Measurements from ENCODE around the gene IQGAP1.
"Not testable (repeated sequence)": the region's sequence is repeated elsewhere in the genome, so short reads cannot be mapped to it uniquely, and the experiment has no call there.

The IQGAP1 gene

DNA sequence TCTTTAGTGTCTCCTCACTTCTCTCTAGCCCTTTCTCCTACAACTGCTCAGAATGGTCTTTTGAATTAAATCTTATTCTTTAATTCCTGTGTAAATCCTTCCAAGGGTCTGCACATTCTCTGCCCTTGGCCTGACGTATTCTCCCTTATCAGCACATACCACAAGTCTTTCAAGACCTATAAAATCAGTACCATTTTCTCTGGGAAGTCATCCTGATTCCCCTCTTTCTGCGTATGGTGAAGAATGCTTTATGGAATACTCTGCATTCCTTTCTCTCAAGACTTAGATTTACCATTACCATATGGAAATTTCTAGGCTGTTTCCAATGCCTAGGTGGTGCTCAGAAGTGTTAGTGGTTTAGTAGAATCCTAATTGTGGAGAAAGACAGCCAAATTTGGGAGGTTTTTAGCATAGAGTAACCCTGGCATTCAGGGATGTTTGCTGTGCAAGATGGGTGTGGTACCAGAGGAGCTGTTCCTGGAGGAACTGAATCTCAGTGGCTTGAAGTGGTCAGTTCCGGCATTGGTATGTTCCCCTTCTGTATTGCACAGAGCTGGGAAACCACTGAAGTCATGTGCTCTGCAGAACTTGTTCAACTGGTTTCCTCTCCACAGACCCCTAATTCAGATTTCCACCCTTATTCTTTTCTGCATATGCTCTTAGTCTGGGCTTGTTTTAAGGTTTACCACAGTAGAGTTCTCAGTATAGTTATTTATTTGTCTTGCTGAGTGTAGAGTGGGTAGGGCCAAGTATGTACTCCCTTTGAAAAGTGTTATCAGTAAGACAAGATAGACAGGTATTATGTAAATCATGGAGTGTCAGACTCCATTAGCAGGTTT, 24.5 kb downstream of the IQGAP1 start:
- DNase-seq = no peak

DNA sequence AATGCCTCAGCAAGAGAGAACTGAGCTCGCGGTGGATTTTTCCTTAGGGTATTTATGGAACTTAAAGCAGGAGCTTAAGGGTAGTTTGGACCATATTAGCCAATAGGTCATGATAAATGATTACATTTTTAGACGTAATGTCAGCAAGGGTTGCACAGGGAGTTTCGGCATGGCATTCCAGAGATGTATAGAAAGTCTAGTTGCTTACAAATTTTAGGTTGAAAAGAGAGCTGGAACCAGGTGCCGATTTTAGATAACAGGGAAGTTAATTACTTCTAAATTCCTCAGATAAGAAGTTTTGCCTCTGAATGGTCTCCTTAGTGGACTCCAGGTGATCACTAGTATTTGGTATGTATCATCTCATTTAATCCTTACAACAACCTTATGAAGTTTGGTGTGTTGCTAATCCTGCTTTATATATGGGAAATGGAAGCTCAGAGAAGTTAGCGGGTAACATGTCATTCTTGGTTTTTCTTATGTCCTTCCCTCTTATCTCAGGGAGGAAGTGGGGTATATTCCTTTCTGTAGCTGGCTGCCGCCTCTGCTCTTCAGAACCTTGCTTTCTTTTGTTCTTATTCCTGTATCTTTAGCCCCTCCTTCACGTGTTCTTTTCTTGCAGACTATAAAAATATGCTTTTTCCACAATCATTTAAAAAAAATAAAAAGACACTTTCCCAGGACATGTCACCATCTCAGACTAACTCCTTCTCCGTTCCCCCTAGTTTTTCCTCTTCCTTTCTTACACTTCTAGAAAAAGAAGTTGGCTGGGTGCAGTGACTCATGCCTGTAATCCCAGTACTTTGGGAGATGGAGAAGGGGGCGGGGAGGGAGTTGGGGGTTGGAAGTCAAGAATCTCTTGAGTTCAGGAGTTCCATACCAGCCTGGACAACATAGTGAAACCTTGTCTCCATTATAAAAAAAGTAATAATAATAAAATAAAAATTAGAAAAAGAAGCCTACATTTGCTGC, 25.7 kb downstream of the IQGAP1 start:
- no peak for DNase-seq

DNA sequence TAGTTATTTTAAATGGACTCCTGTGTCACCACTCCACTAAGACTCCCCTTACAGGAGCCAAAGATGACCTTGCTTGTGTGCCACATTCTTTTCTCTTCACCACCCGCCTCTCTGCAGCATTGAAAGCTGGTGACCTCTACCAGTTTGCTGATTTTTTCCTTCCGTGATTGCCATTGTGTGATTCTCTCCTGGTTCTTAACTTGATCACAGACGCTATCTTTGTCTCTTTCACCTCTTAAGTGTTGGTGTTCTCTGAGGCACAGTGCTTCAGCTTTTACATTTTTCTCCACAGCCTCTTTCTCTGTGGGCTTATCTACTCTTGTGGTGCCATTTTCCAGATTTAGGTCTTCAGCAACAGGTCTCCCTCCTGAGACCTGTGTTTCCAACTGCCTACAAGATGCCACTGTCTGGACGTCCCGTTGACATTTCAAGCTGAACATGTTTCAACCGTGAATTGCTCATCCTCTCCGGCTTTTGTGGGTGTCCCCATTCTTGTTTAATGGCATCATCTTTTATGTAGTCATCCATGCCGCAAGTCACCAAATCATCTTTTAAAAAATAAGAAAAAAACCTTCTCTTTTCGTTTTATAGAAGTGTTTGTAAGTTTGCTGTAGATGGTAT, 26.5 kb downstream of the IQGAP1 start:
- DNase-seq = no peak

DNA sequence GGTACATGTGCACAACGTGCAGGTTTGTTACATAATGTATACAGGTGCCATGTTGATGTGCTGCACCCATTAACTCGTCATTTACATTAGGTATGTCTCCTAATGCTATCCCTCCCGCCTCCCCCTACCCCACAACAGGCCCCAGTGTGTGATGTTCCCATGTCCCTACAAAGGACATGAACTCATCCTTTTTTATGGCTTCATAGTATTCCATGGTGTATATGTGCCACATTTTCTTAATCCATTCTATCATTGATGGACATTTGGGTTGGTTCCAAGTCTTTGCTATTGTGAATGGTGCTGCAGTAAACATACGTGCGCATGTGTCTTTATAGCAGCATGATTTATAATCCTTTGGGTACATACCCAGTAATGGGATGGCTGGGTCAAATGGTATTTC, 28.0 kb downstream of the IQGAP1 start:
- DNase-seq = not testable (repeated sequence)

DNA sequence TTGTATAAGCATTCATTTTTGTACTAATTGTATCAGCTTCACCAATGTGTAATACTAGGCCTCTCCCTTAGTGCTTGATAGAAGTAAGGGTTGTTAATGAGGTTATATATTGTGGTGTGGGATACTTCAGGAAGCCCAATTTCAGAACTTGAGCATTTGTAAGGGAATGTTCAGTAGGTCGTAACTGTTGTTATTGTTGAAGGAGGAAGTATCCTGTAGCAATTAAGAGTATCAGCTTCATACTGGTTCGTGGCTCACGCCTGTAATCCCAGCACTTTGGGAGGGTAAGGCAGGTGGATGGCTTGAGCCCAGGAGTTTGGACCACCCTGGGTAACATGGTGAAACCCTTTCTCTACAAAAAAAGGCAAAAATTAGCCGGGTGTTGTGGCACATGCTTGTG, 30.6 kb downstream of the IQGAP1 start:
- DNase-seq = no peak

DNA sequence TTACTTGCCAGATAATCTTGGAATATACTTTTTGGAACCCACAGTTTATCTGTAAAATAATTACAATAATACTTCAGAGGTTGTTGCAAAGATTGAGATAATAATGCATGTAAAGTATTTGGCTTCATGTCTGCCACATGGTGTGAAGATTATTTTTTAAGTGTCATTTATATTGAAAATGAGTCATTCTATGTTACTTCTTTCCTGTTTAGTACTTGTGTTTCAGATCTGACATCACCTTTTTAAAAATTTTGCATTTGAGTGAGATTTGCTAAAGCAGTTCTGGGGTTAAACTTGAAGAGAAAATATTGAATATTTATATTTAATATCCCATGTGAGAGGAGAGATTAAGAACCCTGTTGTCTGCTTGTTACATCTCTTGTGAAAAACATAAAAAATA, 31.2 kb downstream of the IQGAP1 start:
- no peak for DNase-seq

DNA sequence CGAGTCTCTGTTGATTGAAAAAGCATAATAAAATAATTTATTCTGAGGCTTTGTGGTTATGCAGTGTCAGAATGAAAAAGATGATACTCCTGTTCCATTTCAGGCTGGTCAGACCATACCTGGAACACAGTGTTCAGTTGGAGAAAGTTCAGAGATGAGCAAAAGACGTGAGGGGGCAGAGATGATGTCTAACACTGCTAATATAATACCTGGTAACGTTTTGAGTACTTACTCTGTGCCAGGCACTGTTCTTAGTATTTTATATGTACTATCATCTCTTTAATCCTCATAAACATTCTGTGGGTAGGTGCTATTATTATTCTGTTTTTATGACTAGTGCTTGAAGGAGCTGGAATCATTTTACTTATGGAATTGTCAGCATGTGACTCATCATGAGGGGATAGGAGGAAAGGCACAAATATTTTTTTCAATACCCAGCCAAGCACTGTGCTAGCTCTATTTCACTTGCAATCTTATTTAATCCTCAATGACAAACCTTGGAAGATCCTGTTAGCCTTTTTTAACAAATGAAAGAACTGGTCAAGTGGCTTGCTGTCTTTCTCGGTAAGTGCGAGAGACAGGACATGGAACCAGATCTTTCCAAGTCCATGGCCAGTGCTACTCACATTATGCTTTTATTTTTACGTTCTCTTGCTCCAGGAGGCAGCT, 31.8 kb downstream of the IQGAP1 start:
- DNase-seq = no peak

DNA sequence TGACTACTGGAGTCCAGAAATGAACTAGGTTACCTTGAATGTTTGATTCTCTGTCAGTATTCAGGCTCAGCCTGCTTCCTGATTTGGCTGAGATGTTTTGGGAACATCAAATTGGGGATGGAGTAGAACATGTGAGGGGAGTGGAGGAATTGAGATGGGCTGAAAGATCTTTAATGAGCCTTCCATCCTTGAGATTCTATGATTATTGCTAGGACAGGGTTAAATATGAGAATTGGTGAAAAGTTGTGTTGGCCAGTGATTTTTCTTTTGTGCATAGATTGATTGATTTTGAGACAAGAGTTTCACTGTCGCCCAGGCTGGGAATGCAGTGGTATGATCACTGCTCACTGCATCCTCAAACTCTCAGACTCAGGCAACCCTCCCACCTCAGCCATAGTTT, 32.4 kb downstream of the IQGAP1 start:
- DNase-seq = no peak

DNA sequence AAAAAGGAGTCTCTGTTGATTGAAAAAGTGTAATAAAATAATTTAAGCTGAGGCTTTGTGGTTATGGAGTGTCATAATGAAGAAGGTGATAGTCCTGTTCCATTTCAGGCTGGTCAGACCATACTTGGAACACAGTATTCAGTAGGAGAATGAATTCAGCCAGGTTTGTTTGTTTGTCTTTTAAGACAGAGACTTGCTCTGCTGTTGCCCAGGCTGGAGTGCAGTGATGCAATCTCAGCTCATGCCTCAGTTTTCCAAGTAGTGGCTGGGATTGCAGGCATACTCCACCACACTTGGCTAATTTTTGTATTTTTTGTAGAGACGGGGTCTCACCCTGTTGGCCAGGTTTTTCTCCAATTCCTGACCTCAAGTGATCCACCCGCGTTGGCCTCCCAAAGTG, 33.5 kb downstream of the IQGAP1 start:
- no peak for DNase-seq

DNA sequence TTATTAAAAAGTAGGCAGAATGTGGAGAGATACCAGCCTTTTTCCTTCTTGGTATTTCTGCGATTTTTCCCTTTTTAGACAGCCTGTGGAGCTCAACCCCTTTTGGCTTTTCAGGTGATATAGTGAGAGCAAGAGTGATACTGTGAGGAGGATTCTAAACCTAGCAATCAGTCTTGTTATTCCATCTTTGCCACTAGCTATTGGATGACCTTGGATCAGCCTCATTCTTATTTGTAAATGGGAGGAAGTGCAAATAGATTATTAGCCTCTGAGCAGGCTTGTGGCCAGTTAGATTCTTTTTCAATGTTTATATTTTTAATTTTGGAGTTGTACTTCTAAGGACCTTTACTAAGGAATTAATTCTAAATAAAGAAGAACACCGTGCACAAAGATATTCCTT, 34.0 kb downstream of the IQGAP1 start:
- no peak for DNase-seq

DNA sequence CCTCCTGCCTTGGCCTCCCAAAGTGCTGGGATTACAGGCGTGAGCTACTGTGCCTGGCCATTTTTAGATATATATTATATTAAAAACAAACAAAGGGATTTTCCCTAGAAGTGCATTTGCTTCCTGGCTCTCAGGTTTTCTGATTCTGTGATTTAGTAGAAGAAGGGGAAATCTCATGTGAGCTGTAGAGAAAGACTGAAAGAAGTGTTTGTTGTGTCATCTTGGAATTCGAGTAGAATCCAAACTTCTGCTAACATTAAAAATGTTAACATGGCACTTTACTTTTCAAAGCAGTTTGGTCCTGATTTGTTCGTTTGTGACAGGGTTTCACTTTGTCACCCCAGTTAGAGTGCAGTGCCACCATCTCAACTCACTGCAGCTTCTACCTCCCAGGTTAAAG, 34.9 kb downstream of the IQGAP1 start:
- DNase-seq = no peak

DNA sequence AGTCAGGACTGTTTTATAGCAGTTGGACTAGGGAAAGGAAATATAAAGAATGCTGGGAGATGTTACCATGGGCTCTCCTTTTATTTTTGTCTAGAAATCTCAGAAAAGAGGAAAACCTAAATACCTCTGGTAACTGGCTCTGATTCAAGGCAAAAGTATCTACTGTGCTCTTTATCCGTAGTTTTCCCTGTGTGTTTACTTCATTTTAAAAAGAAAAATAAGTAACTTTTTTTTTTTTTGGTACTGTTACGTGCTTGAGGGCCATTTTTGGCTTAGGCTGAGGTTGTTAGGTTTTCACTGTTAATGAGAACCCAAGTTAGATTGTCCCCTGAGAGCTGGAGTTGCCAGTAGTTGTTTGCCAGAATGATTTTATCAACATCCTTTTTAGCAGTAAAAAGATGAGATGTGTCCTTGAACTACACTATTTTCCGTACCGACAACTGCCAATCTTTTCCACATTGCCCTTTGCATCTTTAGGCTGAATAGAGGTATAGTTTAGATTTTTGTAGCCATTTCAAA, 35.8 kb downstream of the IQGAP1 start:
- DNase-seq = no peak

DNA sequence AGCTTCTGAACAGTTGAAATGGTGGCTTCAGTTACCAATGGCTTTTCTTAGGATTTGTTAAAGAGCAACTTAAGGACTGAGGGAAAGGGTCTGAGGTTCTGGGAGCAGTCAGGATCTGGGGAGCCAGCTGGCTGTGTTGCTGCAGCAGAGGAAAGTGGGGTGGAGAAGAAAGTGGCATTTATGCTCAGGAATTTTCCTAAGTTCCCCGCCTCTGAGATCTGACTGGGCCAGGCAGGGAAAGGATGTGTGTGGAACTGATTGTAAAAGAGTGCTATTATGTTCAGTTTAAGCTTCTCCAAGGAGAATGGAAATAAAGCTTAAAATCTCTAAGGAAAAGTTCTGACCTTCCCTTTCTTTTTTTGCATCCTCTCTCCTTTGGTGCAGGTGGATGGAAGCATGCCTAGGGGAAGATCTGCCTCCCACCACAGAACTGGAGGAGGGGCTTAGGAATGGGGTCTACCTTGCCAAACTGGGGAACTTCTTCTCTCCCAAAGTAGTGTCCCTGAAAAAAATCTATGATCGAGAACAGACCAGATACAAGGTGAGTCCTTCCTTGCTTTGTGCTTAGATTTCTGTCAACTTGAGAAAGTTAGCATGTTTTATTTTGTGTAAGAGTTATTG, 37.8 kb downstream of the IQGAP1 start:
- no peak for DNase-seq

DNA sequence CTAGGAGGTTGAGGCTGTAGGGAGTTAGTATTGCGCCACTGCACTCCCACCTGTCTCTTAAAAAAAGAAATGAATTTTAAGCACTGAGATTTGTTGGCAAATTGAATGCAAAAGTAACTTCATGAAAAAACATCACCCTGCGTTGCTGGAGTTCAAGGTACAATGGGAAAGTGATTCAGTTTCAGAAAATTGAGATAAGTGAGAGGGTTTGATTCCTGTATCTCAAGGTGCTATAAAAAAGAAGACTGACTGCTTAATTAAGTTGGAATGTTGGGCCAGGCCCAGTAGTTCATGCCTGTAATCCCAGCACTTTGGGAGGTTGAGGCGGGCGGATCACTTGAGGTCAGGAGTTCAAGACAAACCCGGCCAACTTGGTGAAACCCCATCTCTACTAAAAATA, 39.1 kb downstream of the IQGAP1 start:
- DNase-seq = no peak

DNA sequence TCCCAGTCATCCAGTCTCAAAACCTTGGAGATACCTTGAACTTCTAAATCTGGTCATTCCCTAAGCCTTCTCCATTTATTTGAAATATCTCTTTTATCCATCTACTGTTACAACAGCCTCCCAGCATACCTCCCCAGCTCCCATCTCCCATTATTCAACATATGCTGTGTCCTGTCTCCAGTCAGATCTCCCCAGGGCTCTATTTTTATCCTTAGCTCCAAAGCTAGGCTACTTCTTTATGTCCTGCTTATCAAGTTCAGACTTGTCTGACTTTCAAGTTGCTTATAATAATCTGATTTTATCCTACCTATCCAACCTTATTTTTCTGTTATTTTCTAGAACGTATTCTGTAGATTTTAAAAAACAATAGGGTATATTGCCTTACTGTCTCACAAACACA, 44.2 kb downstream of the IQGAP1 start:
- DNase-seq = no peak

DNA sequence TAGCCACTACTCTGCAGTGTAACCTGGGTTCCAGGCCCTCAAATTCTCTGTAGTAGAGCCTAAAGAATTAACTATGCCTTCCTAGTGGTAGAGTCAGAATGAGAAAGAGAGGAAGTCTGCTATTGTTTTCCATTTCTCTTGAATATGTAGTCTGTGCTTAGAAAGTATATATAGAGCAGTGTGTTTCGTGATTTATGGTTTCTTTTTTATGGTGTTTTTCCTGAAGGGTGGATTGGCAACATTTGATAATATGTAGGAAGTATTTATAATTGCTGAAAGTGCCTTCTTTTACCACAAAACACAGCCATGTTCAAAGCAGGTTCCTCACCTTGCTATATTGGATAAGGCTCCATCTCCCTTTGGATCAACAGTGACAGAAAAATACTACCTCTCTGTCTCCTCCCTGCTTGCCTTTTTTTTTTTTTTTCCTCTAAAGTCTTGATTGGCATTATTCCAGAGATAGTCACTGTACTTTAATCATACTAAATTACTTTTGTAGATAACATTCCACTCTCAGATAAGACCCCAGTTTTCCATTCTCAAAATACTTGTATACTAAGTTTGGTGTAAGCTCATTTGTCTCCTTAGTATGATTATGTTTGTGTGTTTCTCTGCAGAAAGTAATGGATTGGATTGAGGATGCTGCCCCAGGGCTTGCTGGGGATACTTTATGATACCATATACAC, 47.8 kb downstream of the IQGAP1 start:
- DNase-seq = no peak

DNA sequence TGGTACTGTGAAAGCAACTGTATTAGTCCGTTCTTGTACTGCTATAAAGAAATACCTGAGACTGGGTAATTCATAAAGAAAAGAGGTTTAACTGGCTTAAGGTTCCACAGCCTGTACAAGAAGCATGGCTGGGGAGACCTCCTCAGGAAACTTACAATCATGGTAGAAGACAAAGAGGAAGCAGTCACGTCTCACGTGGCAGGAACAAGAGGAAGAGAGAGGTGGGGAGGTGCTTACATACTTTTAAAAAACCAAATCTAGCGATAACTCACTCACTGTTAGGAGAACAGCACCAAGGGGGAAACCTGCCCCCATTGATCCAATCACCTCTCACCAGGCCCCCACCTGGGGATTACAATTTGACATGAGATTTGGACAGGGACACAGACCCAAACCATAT, 48.9 kb downstream of the IQGAP1 start:
- no peak for DNase-seq

DNA sequence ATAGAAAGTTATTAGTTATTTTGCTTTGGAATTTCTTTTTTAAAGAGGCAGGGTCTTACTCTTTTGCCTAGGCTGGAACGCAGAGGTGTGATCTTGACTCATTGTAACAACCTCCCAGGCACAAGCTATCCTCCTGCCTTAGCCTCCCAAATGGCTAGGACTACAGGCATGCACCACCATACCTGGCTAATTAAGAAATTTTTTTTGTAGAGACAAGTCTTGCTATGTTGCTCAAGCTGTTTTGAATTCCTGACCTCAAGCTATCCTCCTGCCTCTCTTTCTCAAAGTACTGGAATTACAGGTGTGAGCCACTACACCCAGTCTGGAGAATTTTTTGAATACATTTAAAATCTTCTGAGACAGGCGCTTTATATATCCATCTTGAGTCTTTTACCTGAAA, 49.5 kb downstream of the IQGAP1 start:
- no peak for DNase-seq

DNA sequence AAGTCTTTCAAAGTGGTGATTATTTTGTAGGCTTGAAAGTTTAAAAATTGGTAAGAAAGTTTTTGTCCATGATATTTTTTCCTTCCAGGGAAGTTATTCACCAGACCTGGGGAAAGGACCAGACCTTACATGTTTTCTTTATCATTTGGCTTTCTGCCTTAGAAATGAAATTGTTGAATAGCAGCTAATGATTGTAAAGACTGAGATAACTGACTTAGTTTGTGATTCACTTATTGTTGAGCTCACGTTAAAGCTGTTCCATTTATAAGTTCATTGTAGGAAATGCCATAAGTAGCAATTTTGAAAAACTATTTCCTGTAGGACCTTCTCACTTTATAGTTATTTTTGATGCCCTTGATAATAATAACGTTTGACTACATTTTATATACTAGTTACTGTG, 51.9 kb downstream of the IQGAP1 start:
- DNase-seq = no peak

DNA sequence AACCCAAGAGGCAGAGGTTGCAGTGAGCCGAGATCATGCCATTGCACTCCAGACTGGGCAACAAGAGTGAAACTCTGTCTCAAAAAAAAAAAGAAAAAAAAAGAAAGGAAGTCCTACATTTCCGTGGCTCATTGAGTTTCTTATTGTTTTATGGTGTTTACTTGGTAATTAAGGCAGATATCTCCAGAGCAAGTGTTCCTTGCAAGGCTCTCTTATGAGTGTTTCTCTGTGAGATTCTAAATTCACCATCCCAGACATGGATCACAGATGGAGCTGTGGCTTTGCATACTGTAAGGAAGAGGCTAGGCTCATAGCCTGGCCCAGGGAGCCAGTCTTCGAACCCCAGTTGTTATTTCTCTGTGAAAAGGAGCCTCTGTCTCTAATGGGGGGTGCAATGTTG, 53.0 kb downstream of the IQGAP1 start:
- DNase-seq = no peak

DNA sequence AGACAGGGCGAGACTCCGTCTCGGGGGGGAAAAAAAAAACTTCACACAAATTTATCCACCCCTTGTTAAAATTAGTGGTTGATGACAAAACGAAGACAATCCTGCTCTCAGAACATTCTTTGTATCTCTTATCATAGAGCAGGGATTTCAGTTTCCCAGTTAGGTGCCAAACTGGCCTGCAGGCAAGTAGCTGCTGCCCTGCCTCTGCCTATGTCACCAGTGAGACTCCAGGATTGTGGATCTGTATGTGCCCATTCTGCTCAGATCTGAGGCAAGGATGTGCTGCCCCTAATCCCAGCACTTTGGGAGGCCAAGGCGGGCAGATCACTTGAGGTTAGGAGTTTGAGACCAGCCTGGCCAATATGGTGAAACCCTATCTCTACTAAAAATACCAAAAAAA, 54.4 kb downstream of the IQGAP1 start:
- DNase-seq = no peak

Measured in retina (tissue), 1 donor.